Hippocampal formation (tissue), 2 donors: Measurements from ENCODE around the gene MISP3.
"Not testable (repeated sequence)": the region's sequence is repeated elsewhere in the genome, so short reads cannot be mapped to it uniquely, and the experiment has no call there.

ENCODE experiments used
- DNase-seq, 2 donors: peaks; one replicate each; lab custom pipeline; 2025; lab: John Stamatoyannopoulos, UW

The MISP3 gene

DNA sequence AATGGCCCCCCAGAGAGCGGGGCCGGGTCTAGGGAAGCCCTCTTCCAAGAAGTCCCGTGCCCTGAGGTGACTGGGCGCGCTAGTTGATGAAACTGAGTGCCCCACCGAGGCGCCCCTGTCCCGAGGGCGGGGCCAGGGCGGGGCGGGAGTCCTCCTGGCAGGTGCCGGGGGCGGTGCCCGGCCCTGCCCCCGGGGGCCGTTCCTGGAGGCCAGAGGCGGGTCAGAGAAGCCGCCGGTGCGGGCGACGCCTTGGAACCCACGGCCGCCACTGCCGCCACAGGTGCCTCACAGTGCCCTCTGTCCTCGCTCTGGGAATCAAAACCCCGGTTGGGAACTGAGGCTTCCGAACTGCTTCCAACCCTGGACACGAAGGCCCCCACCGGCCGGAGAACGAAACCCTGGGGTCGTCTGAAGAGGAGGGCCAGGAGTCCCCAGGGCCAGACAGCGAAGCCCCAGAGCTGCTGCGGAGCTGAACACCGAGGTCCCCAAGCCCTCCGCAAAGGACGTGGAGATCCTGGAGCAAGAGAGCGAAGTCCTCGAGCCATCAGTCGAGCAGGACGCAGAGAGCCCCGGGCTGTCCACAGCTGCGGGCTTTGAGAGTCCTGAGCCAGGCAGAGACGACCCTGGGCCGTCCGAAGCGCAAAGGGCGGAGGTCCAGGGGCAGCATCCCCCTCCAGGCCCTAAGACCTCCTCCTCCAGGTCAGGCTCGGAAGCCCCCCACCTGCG, at the start of gene MISP3:
Gene MISP3 (plus strand): TSS at position 252 of the 726 bp plus-strand sequence. CDS start 524 bp downstream, outside the sequence.
- peak in 1 of 2 donors; percentile 42 for DNase-seq

DNA sequence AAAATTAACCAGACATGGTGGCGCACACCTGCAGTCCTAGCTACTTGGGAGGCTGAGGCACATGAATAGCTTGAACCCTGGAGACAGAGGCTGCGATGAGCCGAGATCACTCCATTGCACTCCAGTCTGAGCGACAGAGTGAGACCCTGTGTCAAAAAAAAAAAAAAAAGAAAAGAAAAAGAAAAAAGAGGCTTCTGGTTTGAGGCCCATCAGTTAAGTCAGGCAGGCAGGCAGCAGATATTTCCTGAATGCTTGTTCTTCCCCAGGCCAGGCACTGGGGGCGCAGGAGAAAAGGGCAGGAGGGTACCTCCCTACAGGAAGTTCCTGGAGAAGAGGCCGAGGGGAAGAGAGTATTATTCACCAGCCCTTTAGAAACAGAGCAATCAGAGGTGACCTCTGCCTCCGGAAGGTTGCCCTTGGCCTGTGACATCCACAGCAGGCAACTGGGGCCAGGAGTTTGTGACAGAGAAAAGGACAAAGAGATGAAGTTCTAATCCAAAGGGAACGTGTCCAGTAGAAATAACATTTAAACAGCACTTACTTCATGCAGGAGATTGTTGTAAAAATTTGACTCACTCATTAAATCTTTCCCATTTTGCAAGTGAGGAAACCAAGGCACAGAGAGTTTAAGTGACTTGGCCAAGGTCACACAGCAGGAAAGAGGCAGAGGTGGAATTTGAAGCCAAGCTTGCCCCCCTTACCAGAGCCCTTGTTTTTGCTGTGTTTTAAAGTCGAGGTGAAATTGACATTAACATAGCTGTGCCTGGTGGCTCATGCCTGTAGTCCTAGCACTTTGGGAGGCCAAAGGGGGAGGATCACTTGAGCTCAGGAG, 49.0 kb upstream of the MISP3 start:
- DNase-seq = no peak

DNA sequence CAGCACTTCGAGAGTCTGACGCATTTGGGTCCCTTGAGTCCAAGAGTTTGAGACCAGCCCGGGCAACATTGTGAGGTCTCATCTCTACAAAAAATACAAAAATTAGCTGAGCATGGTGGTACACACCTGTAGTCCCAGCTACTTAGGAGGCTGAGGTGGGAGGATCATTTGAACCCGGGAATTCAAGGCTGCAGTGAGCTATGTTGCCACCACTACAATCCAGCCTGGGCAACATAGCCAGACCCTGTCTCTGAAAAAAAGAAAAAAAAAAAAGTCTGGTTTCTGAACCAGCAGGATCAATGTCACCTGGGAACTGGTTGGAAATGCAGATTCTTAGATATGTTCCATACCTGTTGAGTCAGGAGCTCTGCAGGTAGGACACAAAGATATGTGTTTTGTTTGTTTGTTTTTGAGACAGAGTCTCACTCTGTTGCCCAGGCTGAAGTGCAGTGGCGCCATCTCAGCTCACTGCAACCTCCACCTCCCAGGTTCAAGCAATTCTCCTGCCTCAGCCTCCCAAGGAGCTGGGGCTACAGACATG, 45.9 kb upstream of the MISP3 start:
- DNase-seq = not testable (repeated sequence)

DNA sequence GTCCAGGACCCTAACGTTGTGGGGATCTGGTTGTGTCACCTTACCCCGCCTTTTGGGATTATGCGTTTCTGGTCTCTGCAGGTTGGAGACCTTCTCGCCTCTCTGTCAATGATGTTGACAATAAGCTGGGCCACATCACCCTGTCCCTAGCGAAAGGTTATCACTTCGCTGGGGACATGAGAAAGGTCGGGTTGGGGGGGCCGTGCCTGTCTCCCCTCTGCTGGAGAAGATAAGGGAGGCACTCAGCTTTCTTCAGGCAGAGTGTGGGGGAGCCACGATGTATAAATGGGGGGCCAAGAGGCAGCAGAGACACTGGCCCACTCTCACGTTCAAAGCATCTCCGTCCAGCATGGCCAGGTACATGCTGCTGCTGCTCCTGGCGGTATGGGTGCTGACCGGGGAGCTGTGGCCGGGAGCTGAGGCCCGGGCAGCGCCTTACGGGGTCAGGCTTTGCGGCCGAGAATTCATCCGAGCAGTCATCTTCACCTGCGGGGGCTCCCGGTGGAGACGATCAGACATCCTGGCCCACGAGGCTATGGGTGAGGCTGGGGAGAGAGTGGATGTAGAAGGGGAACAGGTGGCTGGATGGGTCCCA, 44.6 kb upstream of the MISP3 start, which contains the start of gene RLN3:
Gene RLN3 (plus strand): TSS at position 293 of the 595 bp plus-strand sequence. CDS start 57 bp downstream, at position 350.
- DNase-seq = no peak

DNA sequence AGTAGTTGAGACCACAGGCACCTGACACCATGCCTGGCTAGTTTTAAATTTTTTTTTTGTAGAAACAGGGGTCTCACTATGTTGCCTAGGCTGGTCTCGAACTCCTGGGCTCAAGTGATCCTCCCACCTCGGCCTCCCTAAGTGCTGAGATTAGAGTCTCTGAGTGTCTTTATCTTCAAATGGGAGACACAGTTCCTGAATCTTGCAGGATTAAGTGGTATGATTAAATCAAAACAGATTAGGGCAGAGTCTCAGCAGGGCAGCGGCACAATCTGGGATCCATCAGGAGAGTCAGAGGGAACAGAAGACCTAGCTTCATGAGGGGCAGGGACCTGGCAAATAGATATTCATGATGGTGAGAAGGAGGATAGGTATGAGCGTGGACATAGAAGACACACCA, 43.7 kb upstream of the MISP3 start:
- DNase-seq = no peak

DNA sequence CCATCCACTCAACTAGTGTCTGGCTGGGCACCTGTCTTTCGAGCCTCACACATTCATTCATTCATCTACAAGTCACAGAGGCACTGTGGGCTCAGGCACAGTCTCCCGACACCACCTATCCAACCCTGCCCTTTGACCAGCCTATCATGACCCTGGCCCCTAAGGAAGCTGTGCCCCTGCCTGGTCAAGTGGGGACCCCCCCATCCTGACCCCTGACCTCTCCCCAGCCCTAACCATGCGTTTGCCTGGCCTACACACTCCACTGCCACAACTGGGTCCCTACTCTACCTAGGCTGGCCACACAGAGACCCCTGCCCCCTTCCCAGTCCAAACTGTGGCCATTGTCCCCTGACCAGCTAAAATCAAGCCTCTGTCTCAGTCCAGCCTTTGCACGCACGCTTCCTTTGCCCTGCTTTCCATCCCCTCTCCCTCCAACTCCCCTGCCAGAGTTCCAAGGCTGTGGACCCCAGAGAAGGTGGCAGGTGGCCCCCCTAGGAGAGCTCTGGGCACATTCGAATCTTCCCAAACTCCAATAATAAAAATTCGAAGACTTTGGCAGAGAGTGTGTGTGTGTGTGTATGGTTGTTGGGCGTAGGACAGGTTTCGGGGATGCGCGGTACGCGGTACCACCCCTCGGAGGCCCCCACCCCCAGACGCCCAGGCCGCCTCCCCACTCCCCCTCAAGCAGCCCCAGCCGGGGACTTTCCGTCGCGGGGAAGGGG, 41.4 kb upstream of the MISP3 start:
- no peak for DNase-seq

DNA sequence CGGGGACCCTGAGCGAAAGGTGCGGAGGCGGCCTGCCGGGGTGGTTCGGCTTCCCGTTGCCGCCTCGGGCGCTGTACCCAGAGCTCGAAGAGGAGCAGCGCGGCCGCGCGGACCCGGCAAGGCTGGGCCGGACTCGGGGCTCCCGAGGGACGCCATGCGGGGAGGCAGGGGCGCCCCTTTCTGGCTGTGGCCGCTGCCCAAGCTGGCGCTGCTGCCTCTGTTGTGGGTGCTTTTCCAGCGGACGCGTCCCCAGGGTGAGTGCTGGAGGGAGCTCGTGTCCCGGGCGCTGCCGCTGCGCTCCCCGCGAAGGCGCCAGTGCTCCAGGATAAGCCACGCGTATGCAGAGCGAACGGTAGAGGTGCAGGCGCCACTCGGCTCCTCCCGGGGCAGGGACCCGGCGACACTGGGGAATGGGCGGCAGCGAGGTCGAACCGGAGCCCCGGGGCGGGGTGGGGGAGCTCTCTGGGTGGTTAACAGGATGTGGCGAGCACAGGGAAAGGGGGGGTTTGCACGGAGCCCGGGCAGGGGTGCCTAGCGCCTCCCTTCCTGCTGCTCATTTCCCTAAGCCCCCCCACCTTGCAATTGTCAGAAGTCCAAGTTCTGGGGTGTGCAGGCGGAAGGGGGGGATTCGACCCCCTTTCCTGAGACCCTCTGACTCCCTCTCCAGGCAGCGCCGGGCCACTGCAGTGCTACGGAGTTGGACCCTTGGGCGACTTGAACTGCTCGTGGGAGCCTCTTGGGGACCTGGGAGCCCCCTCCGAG, 40.7 kb upstream of the MISP3 start, which contains the start of gene IL27RA:
Gene IL27RA (plus strand): TSS at position 44 of the 762 bp plus-strand sequence. CDS start 111 bp downstream, at position 155.
- peak in 1 of 2 donors; percentile 9 for DNase-seq

DNA sequence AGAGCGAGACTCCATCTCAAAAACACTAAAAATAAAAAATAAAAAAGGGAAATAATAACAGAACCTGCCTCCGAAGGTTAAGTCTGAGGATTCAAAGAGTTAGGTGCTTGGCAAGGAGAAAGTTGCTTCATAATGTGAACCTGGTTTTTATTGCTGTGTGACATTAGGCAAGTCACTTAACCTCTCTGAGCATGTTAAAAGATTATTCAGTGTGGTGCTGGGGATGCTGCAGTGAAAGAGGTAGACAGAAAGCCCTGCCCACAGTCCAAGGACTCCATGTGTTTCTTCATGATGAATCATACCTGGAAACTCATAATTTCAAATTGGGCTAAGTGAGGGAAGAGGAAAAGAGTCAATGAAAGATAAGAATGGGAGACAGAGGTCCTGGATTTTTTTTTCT, 38.6 kb upstream of the MISP3 start:
- DNase-seq = no peak

DNA sequence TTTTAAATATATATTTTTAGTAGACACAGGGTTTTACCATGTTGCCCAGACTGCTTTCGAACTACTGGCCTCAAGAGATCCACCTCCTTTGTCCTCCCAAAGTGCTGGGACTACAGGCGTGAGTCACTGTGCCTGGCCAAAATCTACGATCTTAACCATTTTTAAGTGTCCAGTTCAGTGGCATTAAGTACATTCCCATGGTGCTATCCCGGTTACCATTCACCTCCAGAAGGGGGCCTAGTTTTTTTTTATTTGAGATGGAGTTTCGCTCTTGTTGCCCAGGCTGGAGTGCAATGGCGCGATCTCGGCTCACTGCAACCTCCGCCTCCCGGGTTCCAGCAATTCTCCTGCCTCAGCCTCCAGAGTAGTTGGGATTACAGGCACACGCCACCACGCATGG, 37.4 kb upstream of the MISP3 start:
- DNase-seq = not testable (repeated sequence)

DNA sequence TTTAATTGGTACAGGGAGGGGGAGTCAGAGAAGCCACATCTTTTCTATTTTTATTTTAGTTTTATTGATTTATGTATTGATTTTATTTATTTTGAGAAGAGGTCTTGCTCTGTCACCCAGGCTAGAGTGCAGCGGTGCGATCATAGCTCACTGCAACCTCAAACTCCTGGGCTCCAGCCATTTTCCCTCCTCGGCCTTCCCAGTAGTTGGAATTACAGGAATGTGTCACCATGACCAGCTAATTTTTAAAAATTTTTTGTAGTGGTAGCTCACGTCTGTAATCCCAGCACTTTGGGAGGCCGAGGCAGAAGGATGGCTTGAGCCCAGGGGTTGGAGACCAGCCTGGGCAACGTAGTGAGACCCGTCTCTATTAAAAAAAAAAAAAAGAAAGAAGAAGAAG, 36.9 kb upstream of the MISP3 start:
- no peak for DNase-seq

DNA sequence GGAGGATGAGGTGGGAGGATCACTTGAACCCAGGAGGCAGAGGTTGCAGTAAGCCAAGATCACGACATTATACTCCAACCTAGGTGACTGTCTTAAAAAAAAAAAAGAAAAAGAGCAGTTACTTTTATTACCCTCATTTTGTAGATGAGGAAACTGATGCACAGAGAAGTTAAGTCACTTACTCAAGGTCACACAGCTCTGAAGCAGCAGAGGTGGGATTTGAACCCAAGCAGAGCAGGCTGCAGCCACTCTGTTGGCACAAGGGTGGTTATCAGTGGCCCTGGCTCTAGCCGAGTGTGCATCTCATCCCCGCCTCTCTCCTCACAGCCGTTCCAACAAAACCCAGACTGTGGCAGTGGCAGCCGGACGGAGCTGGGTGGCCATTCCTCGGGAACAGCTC, 33.4 kb upstream of the MISP3 start:
- no peak for DNase-seq

DNA sequence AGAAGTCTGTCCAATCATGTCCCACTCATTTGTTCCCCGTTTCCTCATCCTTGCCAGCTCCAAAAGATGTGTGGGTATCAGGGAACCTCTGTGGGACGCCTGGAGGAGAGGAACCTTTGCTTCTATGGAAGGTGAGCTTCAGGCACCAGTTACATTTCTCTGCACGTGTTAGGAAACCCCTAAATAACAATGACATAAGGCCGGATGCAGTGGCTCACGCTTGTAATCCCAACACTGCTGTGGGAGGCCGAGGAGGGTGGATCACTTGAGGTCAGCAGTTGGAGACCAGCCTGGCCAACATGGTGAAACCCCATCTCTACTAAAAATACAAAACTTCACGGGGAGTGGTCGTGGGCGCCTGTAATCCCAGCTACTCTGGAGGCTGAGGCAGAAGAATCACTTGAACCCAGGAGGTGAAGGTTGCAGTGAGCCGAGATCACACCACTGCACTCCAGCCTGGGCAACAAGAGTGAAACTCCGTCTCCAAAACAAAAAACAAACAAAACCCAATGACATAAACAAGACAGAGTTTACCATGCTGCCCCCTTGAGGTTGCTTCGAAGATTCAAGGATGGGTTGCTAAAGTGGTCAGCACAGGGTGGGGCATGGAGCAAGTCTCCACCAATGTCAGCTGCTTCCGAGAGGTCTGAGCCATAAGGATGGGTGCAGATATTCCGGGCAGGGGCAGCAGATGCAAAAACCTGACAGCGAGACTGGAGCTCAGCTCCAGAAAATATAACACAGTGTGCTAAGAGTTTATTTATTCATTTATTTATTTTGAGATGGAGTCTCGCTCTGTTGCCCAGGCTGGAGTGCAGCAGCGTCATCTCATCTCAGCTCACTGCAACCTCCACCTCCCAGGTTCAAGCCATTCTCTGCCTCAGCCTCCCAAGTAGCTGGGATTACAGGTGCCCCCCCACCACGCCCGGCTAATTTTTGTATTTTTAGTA, 29.7 kb upstream of the MISP3 start:
- DNase-seq = peak in 1 of 2 donors; percentile 11

DNA sequence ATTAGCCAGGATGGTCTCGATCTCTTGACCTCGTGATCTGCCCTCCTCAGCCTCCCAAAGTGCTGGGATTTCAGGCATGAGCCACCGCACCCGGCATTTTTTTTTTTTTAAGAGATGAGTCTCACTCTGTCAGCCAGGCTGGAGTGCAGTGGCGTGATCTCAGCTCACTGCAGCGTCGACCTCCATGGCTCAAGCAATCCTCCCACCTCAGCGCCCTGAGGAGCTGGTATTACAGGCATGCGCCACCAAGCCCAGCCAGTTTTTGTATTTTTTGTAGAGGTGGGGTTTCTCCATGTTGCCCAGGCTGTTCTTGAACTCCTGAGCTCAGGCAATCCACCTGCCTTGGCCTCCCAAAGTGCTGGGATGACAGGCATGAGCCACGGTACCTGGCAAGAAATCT, 24.7 kb upstream of the MISP3 start:
- not testable (repeated sequence) for DNase-seq

DNA sequence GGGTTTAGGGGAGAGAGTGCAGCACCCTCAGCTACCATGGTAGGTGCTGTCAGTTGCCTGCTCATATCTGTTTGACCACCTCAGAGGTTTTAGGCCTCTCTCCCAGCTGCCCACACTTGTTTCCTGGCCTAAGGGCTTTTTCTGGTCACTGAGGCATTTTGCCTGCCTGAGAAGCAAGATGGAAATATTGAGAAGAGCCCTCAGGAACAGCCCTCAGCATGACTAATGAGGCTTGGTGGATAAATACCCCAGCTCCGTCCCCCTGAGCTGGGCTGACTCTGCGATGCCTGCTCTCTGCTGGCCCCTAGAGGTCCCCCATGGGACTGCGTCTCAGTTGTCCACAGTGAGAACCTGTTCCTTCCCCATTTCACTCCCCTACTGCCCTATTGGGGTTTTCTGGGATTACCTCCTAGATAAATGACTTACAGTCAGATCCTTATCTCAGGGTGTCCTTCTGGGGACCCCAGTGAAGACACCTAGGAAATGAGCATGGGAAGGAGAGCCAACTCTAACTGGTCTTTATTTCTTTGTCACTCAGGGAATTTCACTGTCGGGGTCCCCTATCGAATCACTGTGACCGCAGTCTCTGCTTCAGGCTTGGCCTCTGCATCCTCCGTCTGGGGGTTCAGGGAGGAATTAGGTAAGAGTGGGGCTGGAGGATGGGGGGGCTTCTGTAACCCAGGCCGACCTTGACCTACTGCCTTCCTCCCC, 24.0 kb upstream of the MISP3 start:
- DNase-seq = no peak

DNA sequence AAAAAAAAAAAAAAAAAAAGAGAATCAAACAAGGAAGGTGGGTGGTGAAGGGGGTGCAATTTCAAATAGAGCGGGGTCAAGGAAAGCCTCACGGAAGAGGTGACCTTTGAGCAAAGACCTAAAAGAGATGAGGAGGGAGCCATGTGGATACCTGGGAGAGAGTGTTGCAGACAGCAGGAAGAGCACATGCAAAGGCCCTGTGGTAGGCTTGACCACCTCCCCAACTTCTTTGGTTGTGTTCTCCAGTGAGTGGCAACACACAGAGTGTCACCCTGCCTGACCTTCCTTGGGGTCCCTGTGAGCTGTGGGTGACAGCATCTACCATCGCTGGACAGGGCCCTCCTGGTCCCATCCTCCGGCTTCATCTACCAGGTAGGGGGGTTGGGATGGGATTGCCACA, 22.1 kb upstream of the MISP3 start:
- no peak for DNase-seq

DNA sequence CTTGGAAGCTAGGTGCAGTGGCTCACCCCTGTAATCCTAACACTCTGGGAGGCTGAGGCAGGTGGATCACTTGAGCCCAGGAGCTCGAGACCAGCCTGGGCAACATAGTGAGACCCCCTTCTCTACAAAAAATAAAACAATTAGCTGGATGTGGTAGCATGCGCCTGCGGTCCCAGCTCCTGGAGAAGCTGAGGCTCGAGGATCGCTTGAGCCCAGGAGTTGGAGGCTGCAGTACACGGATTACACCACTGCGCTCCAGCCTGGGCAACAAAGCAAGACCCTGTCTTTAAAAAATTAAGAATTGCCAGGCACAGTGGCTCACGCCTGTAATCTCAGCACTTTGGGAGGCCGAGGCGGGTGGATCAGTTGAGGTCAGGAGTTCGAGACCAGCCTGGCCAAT, 21.6 kb upstream of the MISP3 start:
- DNase-seq = not testable (repeated sequence)

DNA sequence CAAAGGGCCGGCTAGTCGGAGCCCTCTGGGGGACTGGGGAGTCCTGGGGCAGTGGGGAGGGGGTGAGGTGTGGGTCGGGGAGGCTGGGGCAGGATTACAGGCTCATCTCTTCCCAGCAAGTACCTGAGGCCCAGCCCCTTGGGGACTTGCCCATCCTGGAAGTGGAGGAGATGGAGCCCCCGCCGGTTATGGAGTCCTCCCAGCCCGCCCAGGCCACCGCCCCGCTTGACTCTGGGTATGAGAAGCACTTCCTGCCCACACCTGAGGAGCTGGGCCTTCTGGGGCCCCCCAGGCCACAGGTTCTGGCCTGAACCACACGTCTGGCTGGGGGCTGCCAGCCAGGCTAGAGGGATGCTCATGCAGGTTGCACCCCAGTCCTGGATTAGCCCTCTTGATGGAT, 20.6 kb upstream of the MISP3 start:
- DNase-seq = no peak

DNA sequence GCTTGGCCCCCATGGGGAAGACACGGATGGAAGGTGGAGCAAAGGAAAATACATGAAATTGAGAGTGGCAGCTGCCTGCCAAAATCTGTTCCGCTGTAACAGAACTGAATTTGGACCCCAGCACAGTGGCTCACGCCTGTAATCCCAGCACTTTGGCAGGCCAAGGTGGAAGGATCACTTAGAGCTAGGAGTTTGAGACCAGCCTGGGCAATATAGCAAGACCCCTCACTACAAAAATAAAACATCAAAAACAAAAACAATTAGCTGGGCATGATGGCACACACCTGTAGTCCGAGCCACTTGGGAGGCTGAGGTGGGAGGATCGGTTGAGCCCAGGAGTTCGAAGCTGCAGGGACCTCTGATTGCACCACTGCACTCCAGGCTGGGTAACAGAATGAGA, 20.1 kb upstream of the MISP3 start:
- no peak for DNase-seq

DNA sequence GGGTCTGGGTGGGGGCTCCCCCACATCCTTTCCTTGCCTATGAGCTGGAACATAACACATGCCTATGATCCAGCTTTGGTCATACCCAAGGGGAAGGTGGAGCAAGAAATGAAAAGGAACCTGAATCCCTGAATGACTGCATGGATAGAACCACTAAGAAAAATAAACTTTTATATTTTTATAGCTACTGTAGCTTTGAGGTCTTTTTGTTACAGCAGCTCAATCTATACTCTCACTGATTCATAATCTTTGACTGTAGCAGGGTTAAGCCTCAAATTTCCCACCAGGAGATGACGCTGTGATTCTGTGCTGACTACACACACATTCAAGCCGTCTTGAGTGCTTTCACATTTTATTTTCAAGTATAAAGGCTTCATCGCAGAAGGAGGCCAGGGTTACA, 19.6 kb upstream of the MISP3 start:
- DNase-seq = no peak
